HG03520 (cell line): Measurements from ENCODE around the gene ITPR2.
A peak's percentile ranks its signal among the peaks of the same experiment; 100 is the strongest.
"Not testable (repeated sequence)": the region's sequence is repeated elsewhere in the genome, so short reads cannot be mapped to it uniquely, and the experiment has no call there.

Source experiments
- ATAC-seq: cut with Tn5 transposase; IDR thresholded peaks from one replicate; pipeline ENCODE4 v1.9.1; 2021; ENCODE audit warnings: mild to moderate bottlenecking, moderate library complexity; ENCODE audit not compliant: unreplicated experiment

Gene ITPR2

GRCh38 chr12:26832822-26833742, at the start of gene ITPR2:
Gene ITPR2, minus strand, starts transcription at chr12:26833194. Its CDS starts 413 bp downstream, at chr12:26832781.
- peak; percentile 68 for ATAC-seq

- no peak for ATAC-seq
Measured at GRCh38 chr12:26880625-26881024, 47.6 kb upstream of the ITPR2 start.

- peak; percentile 50 for ATAC-seq
Measured at GRCh38 chr12:26878661-26879119, 45.7 kb upstream of the ITPR2 start.

- ATAC-seq, result peak; percentile 65
Measured at GRCh38 chr12:26874501-26875296, 41.7 kb upstream of the ITPR2 start.

GRCh38 chr12:26872625-26873024, 39.6 kb upstream of the ITPR2 start:
- no peak for ATAC-seq

- ATAC-seq, result no peak
Measured at GRCh38 chr12:26871985-26872384, 39.0 kb upstream of the ITPR2 start.

- ATAC-seq, result no peak
Measured at GRCh38 chr12:26870491-26871419, 37.8 kb upstream of the ITPR2 start.

GRCh38 chr12:26869908-26870459, 37.0 kb upstream of the ITPR2 start:
- no peak for ATAC-seq

GRCh38 chr12:26869104-26869494, 36.1 kb upstream of the ITPR2 start:
- no peak for ATAC-seq

GRCh38 chr12:26868447-26869103, 35.6 kb upstream of the ITPR2 start:
- ATAC-seq, result no peak

- peak; percentile 67 for ATAC-seq
Measured at GRCh38 chr12:26867080-26867479, 34.1 kb upstream of the ITPR2 start.

GRCh38 chr12:26863515-26863914, 30.5 kb upstream of the ITPR2 start:
- ATAC-seq, result no peak

- ATAC-seq, result not testable (repeated sequence)
Measured at GRCh38 chr12:26862787-26863186, 29.8 kb upstream of the ITPR2 start.

GRCh38 chr12:26861690-26862089, 28.7 kb upstream of the ITPR2 start:
- no peak for ATAC-seq

GRCh38 chr12:26857465-26858176, 24.6 kb upstream of the ITPR2 start:
- ATAC-seq, result no peak

- ATAC-seq, result no peak
Measured at GRCh38 chr12:26855337-26855736, 22.3 kb upstream of the ITPR2 start.

- ATAC-seq, result no peak
Measured at GRCh38 chr12:26854031-26854390, 21.0 kb upstream of the ITPR2 start.

- ATAC-seq, result peak; percentile 74
Measured at GRCh38 chr12:26853303-26854030, 20.5 kb upstream of the ITPR2 start.
